ENCODE measurements around the gene CDH4.

CDH4 gene

GRCh38 chr20:61684136-61684535 lies 432.1 kb downstream of the CDH4 start:
- TF ChIP-seq CTCF (IDR thresholded peaks at IDR 0.05; ENCODE audit: insufficient read depth, low read length, missing control alignments), result no peak
- no peak overlapping the region for H3K4me3 ChIP-seq (ENCODE audit: low read depth, low read length)
- ChIA-PET POLR2A (no interaction called here), CTCF (no interaction called here)
- DNase-seq (ENCODE audit: low read depth, low spot score), result no peak

GRCh38 chr20:61684583-61685235 lies 432.6 kb downstream of the CDH4 start:
- POLR2A ChIA-PET, result no interaction called here
- CTCF ChIA-PET, result no interaction called here
- no peak for DNase-seq (ENCODE audit: low read depth, low spot score)
- no peak overlapping the region for H3K4me3 ChIP-seq (ENCODE audit: low read depth, low read length)
- TF ChIP-seq CTCF (IDR thresholded peaks at IDR 0.05; ENCODE audit: insufficient read depth, low read length, missing control alignments), result no peak

GRCh38 chr20:61685462-61685861 lies 433.4 kb downstream of the CDH4 start:
- DNase-seq (ENCODE audit: low read depth, low spot score), result no peak
- CTCF ChIA-PET, result no interaction called here
- H3K4me3 ChIP-seq (ENCODE audit: low read depth, low read length), result no peak overlapping the region
- TF ChIP-seq CTCF (IDR thresholded peaks at IDR 0.05; ENCODE audit: insufficient read depth, low read length, missing control alignments), result no peak
- POLR2A ChIA-PET, result no interaction called here

- H3K4me3 ChIP-seq (ENCODE audit: low read depth, low read length), result no peak overlapping the region
- CTCF ChIA-PET, result no interaction called here
- POLR2A ChIA-PET, result no interaction called here
- TF ChIP-seq CTCF (IDR thresholded peaks at IDR 0.05; ENCODE audit: insufficient read depth, low read length, missing control alignments), result no peak
- no peak for DNase-seq (ENCODE audit: low read depth, low spot score)
Observed at GRCh38 chr20:61686051-61686936, 434.2 kb downstream of the CDH4 start.

- ChIA-PET CTCF (interaction anchor here (1.3 kb wide), 1 partner anchor 208 kb away, joined by 3 read pairs; no protein-coding TSS in a partner anchor), POLR2A (no interaction called here)
- DNase-seq (ENCODE audit: low read depth, low spot score), result no peak
Observed at GRCh38 chr20:61688411-61688810, 436.4 kb downstream of the CDH4 start.

More at GRCh38 chr20:61688411-61688810, 436.4 kb downstream of the CDH4 start:
- no peak overlapping the region for H3K4me3 ChIP-seq (ENCODE audit: low read depth, low read length)
- TF ChIP-seq CTCF (IDR thresholded peaks at IDR 0.05; ENCODE audit: insufficient read depth, low read length, missing control alignments), result no peak

Data from AG04449 (cell line).